ENCODE measurements around the gene NEUROG2.
"Not testable (repeated sequence)": the region's sequence is repeated elsewhere in the genome, so short reads cannot be mapped to it uniquely, and the experiment has no call there.

The NEUROG2 gene

DNA sequence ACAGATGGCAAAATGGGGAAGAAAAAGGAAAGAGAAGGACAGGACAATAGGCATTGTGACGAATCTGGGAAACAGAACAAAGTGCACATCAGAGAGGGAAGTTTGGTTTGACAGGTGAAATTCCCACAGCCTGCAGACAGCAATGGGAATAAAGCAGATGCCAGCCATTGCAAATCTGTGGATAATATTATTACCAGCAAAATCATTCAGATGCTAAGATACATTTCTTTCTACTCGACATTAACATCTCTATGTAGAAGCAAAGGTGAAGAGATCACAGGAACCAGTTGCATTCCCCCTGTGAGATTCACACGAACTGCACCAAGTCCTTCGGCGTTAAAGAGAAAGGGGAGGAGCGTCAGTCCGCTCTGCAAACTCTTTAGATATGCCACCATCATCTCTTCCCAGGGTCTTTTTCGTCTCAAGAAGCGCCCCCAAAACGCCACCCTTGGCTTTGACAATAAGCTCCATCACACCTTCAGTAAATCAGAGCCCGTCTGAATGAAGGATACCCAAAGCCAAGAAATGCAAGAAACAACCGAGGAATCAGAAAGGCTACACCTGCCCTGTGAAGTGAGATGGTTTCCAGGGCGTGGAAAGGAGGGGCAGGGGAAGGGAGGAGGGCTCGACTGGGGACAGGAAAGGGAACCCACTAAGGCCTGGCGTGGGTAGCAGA, 1.9 kb downstream of the NEUROG2 start:
- peaks cover 100% of the 10 kb centered on the region for H3K27me3 ChIP-seq (ENCODE audit: insufficient read depth, low read length)
- no peak overlapping the region for H3K27ac ChIP-seq (ENCODE audit: low read depth, low read length)
- no peaks in the 10 kb centered on the region for H3K36me3 ChIP-seq (ENCODE audit: insufficient read depth, low read length)
- peaks cover 5% of the 10 kb centered on the region for H3K4me1 ChIP-seq (ENCODE audit: control insufficient read depth, insufficient read depth, low read length, unreplicated experiment)
- H3K4me3 ChIP-seq (ENCODE audit: low read depth, low read length): no peak overlapping the region
- no peaks in the 10 kb centered on the region for H3K79me2 ChIP-seq (ENCODE audit: control insufficient read depth, insufficient read depth, low read length, unreplicated experiment)
- no peak overlapping the region for H2AFZ ChIP-seq (ENCODE audit: low read length, unreplicated experiment)

DNA sequence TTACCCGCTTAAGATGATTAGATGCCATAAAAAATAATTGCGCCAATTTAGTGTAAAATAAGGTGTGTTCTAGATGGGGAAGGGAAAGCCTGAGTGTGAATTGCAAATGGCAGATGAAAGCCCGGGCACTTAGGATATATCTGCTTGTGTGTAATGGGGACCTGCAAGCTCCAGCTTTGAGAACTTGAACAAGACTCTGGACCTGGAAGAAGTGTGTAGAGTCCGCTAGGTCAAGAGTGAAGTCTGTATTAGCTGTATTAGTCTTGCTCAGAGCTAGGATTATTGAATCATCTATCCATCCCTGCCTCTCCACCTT, 4.2 kb downstream of the NEUROG2 start:
- no peaks in the 10 kb centered on the region for H3K36me3 ChIP-seq (ENCODE audit: insufficient read depth, low read length)
- peaks cover 98% of the 10 kb centered on the region for H3K27me3 ChIP-seq (ENCODE audit: insufficient read depth, low read length)
- peaks cover 10% of the 10 kb centered on the region for H3K4me1 ChIP-seq (ENCODE audit: control insufficient read depth, insufficient read depth, low read length, unreplicated experiment)
- no peaks in the 10 kb centered on the region for H3K79me2 ChIP-seq (ENCODE audit: control insufficient read depth, insufficient read depth, low read length, unreplicated experiment)
- no peak overlapping the region for H3K27ac ChIP-seq (ENCODE audit: low read depth, low read length)
- H3K4me3 ChIP-seq (ENCODE audit: low read depth, low read length): no peak overlapping the region
- no peak overlapping the region for H2AFZ ChIP-seq (ENCODE audit: low read length, unreplicated experiment)

DNA sequence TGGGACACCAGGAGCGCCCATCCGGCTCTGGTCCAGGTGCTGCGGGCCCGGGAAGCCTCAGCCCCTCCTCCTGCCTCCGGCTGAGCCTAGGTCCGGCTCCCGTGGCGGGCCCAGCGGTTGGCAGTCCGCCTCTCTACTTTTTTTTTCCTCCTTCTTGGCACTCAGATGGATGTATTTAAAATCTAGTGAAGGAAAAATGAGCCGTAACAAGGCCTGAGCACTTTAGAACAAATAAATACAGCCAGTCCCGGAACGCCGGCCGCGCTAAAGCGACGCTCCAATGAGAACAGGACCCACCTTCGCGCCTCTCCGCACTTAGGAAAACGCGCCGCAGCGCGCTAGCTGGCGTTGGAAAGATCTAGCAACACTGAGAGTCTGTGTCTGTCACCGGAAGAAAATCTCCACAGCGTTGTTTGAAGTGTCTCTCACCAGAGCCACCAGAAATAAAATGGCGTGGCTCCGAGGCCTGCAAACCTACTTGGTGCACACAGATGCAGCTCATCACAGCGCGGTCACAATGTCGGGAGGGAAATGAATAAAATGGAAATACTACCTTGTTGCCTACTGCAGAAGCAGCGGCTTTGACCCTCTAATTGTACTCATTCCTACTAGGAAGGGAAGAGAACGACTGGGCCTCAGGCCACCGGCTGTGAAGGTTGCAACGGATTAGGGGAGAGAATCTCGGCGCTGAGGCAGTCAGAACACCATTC, 4.7 kb downstream of the NEUROG2 start:
- Histone ChIP-seq H3K27me3 (ENCODE audit: insufficient read depth, low read length) (peaks cover 98% of the 10 kb centered on the region), H3K4me3 (ENCODE audit: low read depth, low read length) (no peak overlapping the region)

DNA sequence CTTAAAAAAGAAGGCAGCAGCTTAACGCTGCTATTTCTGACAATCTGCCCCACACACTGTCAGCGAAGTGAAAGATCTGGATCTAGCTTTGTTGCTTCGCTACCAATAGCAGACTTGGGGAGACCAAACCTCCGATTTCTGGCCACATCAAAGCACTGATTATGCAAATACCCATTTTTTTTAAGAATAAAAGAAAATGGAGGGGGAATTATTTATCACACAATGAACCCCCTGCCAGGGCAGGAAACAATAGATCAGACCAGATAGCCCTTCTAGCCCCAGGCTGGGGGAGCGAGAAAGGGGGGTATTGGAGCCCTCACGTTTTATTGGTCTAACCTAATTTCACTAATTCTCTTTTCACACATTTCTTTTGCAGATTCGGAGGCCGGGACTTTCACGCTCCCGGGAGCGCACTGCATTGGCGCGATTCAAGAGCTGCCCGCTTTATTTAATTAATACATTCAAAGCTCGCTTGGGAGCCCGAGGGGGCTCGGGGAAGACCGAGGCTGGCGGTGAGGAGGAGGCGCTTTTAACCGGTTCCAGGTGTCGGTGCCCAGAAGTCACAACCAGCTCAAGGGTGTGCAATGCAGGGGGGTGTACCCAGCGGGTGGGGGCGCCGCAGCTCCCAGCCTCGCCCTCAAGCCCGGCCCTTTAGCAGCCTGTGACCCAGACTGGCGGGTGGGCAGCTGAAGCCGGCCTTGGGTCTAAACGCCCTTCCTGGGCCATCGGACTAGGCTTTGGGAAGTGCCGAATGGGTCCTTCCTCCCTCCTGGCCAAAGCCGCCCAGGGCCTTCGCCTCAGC, 5.5 kb downstream of the NEUROG2 start:
- peaks cover 10% of the 10 kb centered on the region for H3K4me1 ChIP-seq (ENCODE audit: control insufficient read depth, insufficient read depth, low read length, unreplicated experiment)
- H3K36me3 ChIP-seq (ENCODE audit: insufficient read depth, low read length): no peaks in the 10 kb centered on the region
- H3K27me3 ChIP-seq (ENCODE audit: insufficient read depth, low read length): peaks cover 98% of the 10 kb centered on the region
- no peak overlapping the region for H2AFZ ChIP-seq (ENCODE audit: low read length, unreplicated experiment)
- peak overlapping the region; percentile 42 for H3K4me3 ChIP-seq (ENCODE audit: low read depth, low read length)
- no peaks in the 10 kb centered on the region for H3K79me2 ChIP-seq (ENCODE audit: control insufficient read depth, insufficient read depth, low read length, unreplicated experiment)
- no peak overlapping the region for H3K27ac ChIP-seq (ENCODE audit: low read depth, low read length)

More for the DNA sequence above, 4.7 kb downstream of the NEUROG2 start:
- Histone ChIP-seq H3K79me2 (ENCODE audit: control insufficient read depth, insufficient read depth, low read length, unreplicated experiment) (no peaks in the 10 kb centered on the region), H3K4me1 (ENCODE audit: control insufficient read depth, insufficient read depth, low read length, unreplicated experiment) (peaks cover 10% of the 10 kb centered on the region), H2AFZ (ENCODE audit: low read length, unreplicated experiment) (no peak overlapping the region), H3K27ac (ENCODE audit: low read depth, low read length) (no peak overlapping the region), H3K36me3 (ENCODE audit: insufficient read depth, low read length) (no peaks in the 10 kb centered on the region)

DNA sequence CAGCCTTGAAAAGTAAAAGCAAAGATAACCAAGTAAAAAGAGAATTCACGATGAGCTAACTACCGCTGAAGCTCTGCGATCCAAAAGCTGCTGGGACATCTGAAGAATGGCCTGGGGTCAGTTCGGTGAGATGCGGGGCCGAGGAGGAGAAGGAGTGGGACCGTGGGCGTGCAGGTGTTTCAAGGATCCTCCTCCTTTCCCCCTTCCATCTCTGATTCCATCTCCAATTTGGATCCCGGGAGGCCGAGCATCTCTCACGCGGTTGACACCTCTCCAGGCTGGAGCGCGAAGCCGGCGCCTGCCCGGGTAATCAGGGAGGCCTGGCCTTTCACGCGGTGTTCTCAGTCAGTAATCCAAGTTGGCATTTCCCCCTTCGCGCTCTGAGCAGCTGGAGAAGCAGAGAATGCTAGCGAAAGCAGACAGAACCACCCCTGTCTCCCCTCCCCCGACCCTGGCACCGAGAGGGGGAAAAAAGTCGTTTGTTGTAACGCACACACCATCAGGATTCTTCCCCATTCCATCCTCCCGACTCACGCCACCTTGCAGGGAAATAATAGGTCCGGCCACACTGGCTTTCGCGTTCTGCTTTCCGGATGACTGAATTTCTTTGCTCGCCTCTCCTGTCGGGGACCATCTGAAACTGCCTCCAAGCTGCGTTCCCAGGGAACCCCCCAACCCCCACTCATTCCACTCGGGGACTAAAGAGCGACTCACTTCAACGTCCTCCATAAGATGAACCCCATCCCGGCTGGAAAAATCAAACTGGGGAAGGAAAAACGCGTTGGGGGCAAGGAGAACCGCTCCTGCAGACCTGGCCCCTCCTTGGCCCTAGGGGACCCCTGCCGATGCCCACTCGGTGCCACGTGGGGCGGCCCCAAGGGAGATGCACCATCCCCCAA, 6.5 kb downstream of the NEUROG2 start:
- no peaks in the 10 kb centered on the region for H3K36me3 ChIP-seq (ENCODE audit: insufficient read depth, low read length)
- H3K4me3 ChIP-seq (ENCODE audit: low read depth, low read length): peak overlapping the region; percentile 67
- no peak overlapping the region for H3K27ac ChIP-seq (ENCODE audit: low read depth, low read length)
- H3K4me1 ChIP-seq (ENCODE audit: control insufficient read depth, insufficient read depth, low read length, unreplicated experiment): peaks cover 10% of the 10 kb centered on the region
- no peak overlapping the region for H2AFZ ChIP-seq (ENCODE audit: low read length, unreplicated experiment)
- no peaks in the 10 kb centered on the region for H3K79me2 ChIP-seq (ENCODE audit: control insufficient read depth, insufficient read depth, low read length, unreplicated experiment)
- H3K27me3 ChIP-seq (ENCODE audit: insufficient read depth, low read length): peaks cover 96% of the 10 kb centered on the region

DNA sequence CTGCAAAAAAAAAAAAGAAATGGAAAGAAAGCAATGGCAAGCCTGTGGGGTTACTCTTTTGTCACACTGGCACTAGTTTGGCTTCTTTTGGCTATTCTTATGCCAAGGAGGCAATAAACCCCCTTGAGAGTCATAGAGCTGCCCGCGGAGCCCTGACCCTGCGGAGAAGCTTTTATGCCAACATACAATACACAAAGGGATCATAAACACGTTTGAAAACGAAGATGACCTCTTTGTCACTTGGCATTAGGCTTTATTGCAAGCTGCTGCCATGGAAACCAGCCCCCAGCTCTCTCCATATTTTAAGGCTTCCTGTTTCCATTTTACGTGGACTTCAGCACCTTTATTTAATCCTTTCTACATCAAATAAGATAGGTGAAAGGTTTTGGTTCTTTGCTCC, 7.6 kb downstream of the NEUROG2 start:
- Histone ChIP-seq H3K36me3 (ENCODE audit: insufficient read depth, low read length) (no peaks in the 10 kb centered on the region), H3K4me3 (ENCODE audit: low read depth, low read length) (no peak overlapping the region), H3K27ac (ENCODE audit: low read depth, low read length) (no peak overlapping the region), H3K4me1 (ENCODE audit: control insufficient read depth, insufficient read depth, low read length, unreplicated experiment) (peaks cover 10% of the 10 kb centered on the region), H3K79me2 (ENCODE audit: control insufficient read depth, insufficient read depth, low read length, unreplicated experiment) (no peaks in the 10 kb centered on the region), H3K27me3 (ENCODE audit: insufficient read depth, low read length) (peaks cover 96% of the 10 kb centered on the region), H2AFZ (ENCODE audit: low read length, unreplicated experiment) (no peak overlapping the region)

DNA sequence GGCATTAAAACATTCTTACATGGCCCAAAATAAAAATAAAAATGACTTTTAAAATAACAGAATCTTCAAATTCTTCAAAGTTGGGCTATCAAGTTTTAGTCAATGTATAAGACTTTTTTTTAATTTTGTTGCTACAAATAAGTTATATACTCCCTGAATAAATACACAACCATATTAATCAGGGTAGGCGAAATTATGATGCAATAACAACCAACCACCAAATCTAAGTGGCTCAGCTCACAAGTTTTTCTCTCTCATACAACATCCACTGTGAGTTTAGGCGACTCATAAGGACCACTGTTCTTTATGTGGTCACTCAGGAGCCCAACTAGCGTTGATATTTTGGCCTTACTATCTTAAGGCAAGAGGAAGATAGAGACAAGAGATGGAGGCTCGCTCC, 11.2 kb downstream of the NEUROG2 start:
- Histone ChIP-seq H3K4me3 (ENCODE audit: low read depth, low read length) (no peak overlapping the region), H3K36me3 (ENCODE audit: insufficient read depth, low read length) (no peaks in the 10 kb centered on the region), H3K79me2 (ENCODE audit: control insufficient read depth, insufficient read depth, low read length, unreplicated experiment) (no peaks in the 10 kb centered on the region), H3K27ac (ENCODE audit: low read depth, low read length) (no peak overlapping the region), H3K27me3 (ENCODE audit: insufficient read depth, low read length) (peaks cover 81% of the 10 kb centered on the region), H3K4me1 (ENCODE audit: control insufficient read depth, insufficient read depth, low read length, unreplicated experiment) (peaks cover 10% of the 10 kb centered on the region), H2AFZ (ENCODE audit: low read length, unreplicated experiment) (no peak overlapping the region)

DNA sequence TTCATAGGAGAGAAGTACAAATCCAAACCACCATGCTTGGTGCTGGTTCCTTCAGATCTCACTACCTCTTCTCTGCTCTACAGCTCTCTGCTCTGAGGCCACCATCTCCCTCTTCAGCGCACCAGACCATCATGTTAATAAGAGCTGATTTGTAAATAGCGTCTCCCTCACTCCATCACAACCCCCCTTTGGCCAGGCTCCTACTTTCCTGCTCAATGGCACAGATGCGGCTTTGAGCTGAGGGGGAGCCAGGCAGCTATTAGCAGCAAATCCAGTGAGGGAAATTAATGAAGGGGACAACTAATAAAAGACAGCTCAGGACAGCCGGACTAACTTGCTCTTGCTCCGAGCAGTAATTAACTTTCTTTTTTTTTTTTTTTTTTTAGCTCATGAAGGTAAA, 13.1 kb downstream of the NEUROG2 start:
- Histone ChIP-seq H3K27ac (ENCODE audit: low read depth, low read length) (no peak overlapping the region), H3K4me3 (ENCODE audit: low read depth, low read length) (no peak overlapping the region), H3K79me2 (ENCODE audit: control insufficient read depth, insufficient read depth, low read length, unreplicated experiment) (no peaks in the 10 kb centered on the region), H3K4me1 (ENCODE audit: control insufficient read depth, insufficient read depth, low read length, unreplicated experiment) (no peaks in the 10 kb centered on the region), H3K36me3 (ENCODE audit: insufficient read depth, low read length) (no peaks in the 10 kb centered on the region), H2AFZ (ENCODE audit: low read length, unreplicated experiment) (no peak overlapping the region), H3K27me3 (ENCODE audit: insufficient read depth, low read length) (peaks cover 62% of the 10 kb centered on the region)

DNA sequence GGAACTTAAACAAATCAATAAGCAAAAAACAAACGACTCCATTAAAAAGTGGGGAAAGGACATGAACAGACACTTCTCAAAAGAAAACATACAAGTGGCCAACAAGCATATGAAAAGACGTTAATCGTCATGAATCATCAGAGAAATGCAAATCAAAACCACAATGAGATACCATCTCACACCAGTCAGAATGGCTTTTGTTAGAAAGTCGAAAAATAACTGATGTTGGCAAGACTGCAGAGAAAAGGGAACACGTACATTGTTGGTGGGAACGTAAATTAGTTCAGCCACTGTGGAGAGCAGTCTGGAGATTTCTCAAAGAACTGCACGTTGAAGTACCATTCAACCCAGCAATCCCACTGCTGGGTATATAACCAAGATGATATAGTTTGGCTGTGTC, 23.7 kb downstream of the NEUROG2 start:
- no peaks in the 10 kb centered on the region for H3K79me2 ChIP-seq (ENCODE audit: control insufficient read depth, insufficient read depth, low read length, unreplicated experiment)
- H2AFZ ChIP-seq (ENCODE audit: low read length, unreplicated experiment): no peak overlapping the region
- H3K36me3 ChIP-seq (ENCODE audit: insufficient read depth, low read length): no peaks in the 10 kb centered on the region
- H3K4me3 ChIP-seq (ENCODE audit: low read depth, low read length): no peak overlapping the region
- no peaks in the 10 kb centered on the region for H3K4me1 ChIP-seq (ENCODE audit: control insufficient read depth, insufficient read depth, low read length, unreplicated experiment)
- no peak overlapping the region for H3K27ac ChIP-seq (ENCODE audit: low read depth, low read length)
- peaks cover 6% of the 10 kb centered on the region for H3K27me3 ChIP-seq (ENCODE audit: insufficient read depth, low read length)

DNA sequence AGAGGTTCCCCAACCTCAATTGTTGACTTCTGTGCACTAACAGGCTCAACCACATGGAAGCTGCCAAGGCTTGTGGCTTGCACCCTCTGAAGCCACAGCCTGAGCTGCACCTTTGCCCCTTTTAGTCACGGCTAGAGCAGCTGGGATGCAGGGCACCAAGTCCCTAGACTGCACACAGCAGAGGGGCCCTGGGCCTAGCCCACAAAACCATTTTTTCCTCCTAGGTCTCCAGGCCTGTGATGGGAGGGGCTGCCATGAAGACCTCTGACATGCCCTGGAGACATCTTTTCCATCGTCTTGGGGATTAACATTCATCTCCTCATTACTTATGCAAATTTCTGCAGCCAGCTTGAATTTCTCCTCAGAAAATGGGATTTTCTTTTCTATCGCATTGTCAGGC, 25.2 kb downstream of the NEUROG2 start:
- H3K27me3 ChIP-seq (ENCODE audit: insufficient read depth, low read length): peaks cover 17% of the 10 kb centered on the region
- H2AFZ ChIP-seq (ENCODE audit: low read length, unreplicated experiment); H3K4me3 ChIP-seq (ENCODE audit: low read depth, low read length); H3K27ac ChIP-seq (ENCODE audit: low read depth, low read length); H3K79me2 ChIP-seq (ENCODE audit: control insufficient read depth, insufficient read depth, low read length, unreplicated experiment); H3K4me1 ChIP-seq (ENCODE audit: control insufficient read depth, insufficient read depth, low read length, unreplicated experiment); H3K36me3 ChIP-seq (ENCODE audit: insufficient read depth, low read length): not testable (repeated sequence)

All from ACC112 (cell line).